SK-N-SH (cell line): Measurements from ENCODE around the gene SHMT1. TPM values are rescaled to one million over a fixed set of nuclear protein-coding genes. Genes with fewer than 3 reads are reported as not detected.
A peak's percentile ranks its signal among the peaks of the same experiment; 100 is the strongest.

ENCODE experiments used
- CTCF ChIA-PET: fragments of 300-600, 350-600 bp; formaldehyde crosslinking; extraction: SDS; loops from one replicate; lab custom pipeline; 2021; lab: Yijun Ruan, JAX
- POLR2A ChIA-PET: fragments of 350-600 bp; sonication (Branson Sonifier 250); formaldehyde crosslinking; extraction: SDS; loops from one replicate; lab custom pipeline; 2020; ENCODE audit warnings: antibody characterized with exemption, inconsistent platforms; lab: Yijun Ruan, JAX
- DNase-seq: peaks from one replicate; pipeline ENCODE4 v3.0.0; 2012
- H2AFZ ChIP-seq: fragments of 200-600 bp; sonication (generic); 2 replicates; pipeline ENCODE4 v1.8.1; 2016; ENCODE audit warnings: antibody characterized with exemption, mild to moderate bottlenecking, low read depth
- H3F3A ChIP-seq: fragments of 200-600 bp; sonication (generic); replicated peaks from 2 replicates; pipeline ENCODE3; 2016; ENCODE audit warnings: antibody characterized with exemption, mild to moderate bottlenecking; ENCODE audit not compliant: insufficient read depth
- H3K27ac ChIP-seq, 2 experiments: fragments of 200-500 bp in 1 of 2; fragments of 200-600 bp in 1 of 2; sonication (Bioruptor generic) in 1 of 2; sonication (generic), shearing (Covaris generic) in 1 of 2; 2 replicates each; pipeline versions ENCODE4 v1.5.1 to v1.6.1; 2014 to 2016; ENCODE audit warnings: low read depth in 2 of 2, inconsistent platforms in 1 of 2, low read length in 1 of 2, mild to moderate bottlenecking in 1 of 2, mixed read lengths in 1 of 2
- H3K27me3 ChIP-seq: fragments of 200-600 bp; sonication (generic), shearing (Covaris generic); 2 replicates; pipeline ENCODE4 v1.6.1; 2016; ENCODE audit warnings: mixed run types; ENCODE audit not compliant: insufficient read depth
- H3K36me3 ChIP-seq, 2 experiments: fragments of 200-500 bp in 1 of 2; fragments of 200-600 bp in 1 of 2; sonication (Bioruptor generic) in 1 of 2; sonication (generic) in 1 of 2; replicated peaks in 1 of 2; 2 replicates each; pipeline versions ENCODE3 to v1.5.1; 2014 to 2016; ENCODE audit warnings: low read length in 1 of 2, mild to moderate bottlenecking in 1 of 2; ENCODE audit not compliant: insufficient read depth in 2 of 2, control insufficient read depth in 1 of 2
- H3K4me1 ChIP-seq, 2 experiments: fragments of 200-500 bp in 1 of 2; fragments of 200-600 bp in 1 of 2; sonication (Bioruptor generic) in 1 of 2; sonication (generic), shearing (Covaris generic) in 1 of 2; 2 replicates each; pipeline versions ENCODE4 v1.5.1 to v1.6.1; 2014 to 2016; ENCODE audit warnings: low read depth in 1 of 2, low read length in 1 of 2, mixed run types in 1 of 2; ENCODE audit not compliant: insufficient read depth in 2 of 2, control insufficient read depth in 1 of 2
- H3K4me2 ChIP-seq: fragments of 200-600 bp; sonication (generic), shearing (Covaris generic); 2 replicates; pipeline ENCODE4 v1.6.1; 2017; ENCODE audit warnings: mixed run types
- H3K4me3 ChIP-seq, 2 experiments: fragments of 200-500 bp in 1 of 2; fragments of 200-600 bp in 1 of 2; sonication (Bioruptor generic) in 1 of 2; sonication (generic), shearing (Covaris generic) in 1 of 2; 2 replicates each; pipeline versions ENCODE4 v1.5.1 to v1.8.1; 2014 to 2016; ENCODE audit warnings: low read depth in 2 of 2, inconsistent platforms in 1 of 2, low read length in 1 of 2, mild to moderate bottlenecking in 1 of 2, mixed read lengths in 1 of 2, moderate library complexity in 1 of 2
- H3K79me2 ChIP-seq: fragments of 200-600 bp; sonication (generic); 2 replicates; pipeline ENCODE4 v1.8.1; 2017; ENCODE audit warnings: mild to moderate bottlenecking; ENCODE audit not compliant: insufficient read depth
- H3K9ac ChIP-seq: fragments of 200-600 bp; sonication (generic); 2 replicates; pipeline ENCODE4 v1.6.1; 2017; ENCODE audit warnings: mixed run types
- H3K9me2 ChIP-seq: fragments of 200-600 bp; sonication (generic); 2 replicates; pipeline ENCODE4 v1.6.1; 2017; ENCODE audit warnings: mixed run types
- H3K9me3 ChIP-seq: fragments of 200-600 bp; sonication (generic); 2 replicates; pipeline ENCODE4 v1.6.1; 2017; ENCODE audit warnings: mixed run types, mild to moderate bottlenecking, moderate library complexity
- H4K20me1 ChIP-seq: fragments of 200-600 bp; sonication (generic); 2 replicates; pipeline ENCODE4 v1.6.1; 2017; ENCODE audit warnings: mild to moderate bottlenecking, mixed run types; ENCODE audit not compliant: insufficient read depth
- FOXJ3 ChIP-seq: sonication (generic); formaldehyde crosslinking; IDR thresholded peaks from 2 replicates; pipeline ENCODE4 v1.5.1; 2020; ENCODE audit warnings: mild to moderate bottlenecking, missing genetic modification reagents
- GATA2 ChIP-seq: sonication (generic); formaldehyde crosslinking; IDR thresholded peaks from 2 replicates; pipeline ENCODE4 v1.5.0; 2020; ENCODE audit warnings: mild to moderate bottlenecking, missing genetic modification reagents
- RCOR1 ChIP-seq: fragments of 150-350 bp; IDR thresholded peaks from 2 replicates; pipeline ENCODE4 v1.6.1; 2017; ENCODE audit warnings: antibody characterized with exemption, low read length
- SIN3A ChIP-seq: IDR thresholded peaks from 2 replicates; pipeline ENCODE4 v1.6.1; 2012; ENCODE audit warnings: low read depth, mild to moderate bottlenecking, low read length, moderate library complexity, borderline replicate concordance
- WGBS: methylation state at CpG from one replicate; pipeline ENCODE4 v1.1.6; 2017; ENCODE audit warnings: low lambda C conversion rate; 5-methylcytosine and 5-hydroxymethylcytosine counted together
- polyA plus RNA-seq, 3 experiments: library from polyadenylated mRNA; depleted of rRNA; stranded (reverse); fragments of >200 nt; gene quantifications; 2 replicates each; pipeline ENCODE4 v1.2.3, GENCODE V29; 2012
- TF ChIP-seq, protein P1 (sequence below): fragments of 200-600 bp; sonication (generic); IDR thresholded peaks from 2 replicates; pipeline ENCODE4 v1.6.1; 2017; ENCODE audit warnings: antibody characterized with exemption, mild to moderate bottlenecking, moderate library complexity
- TF ChIP-seq, protein P2 (sequence below): IDR thresholded peaks from 2 replicates; pipeline ENCODE4 v1.6.1; 2012; ENCODE audit warnings: mild to moderate bottlenecking, low read depth, low read length, moderate library complexity
- TF ChIP-seq, protein P3 (sequence below): IDR thresholded peaks from 2 replicates; pipeline ENCODE4 v1.4.0; 2012; ENCODE audit warnings: low read depth, borderline replicate concordance
- TF ChIP-seq, protein P4 (sequence below): fragments of 150-350 bp; IDR thresholded peaks from 2 replicates; pipeline ENCODE4 v1.6.1; 2016; ENCODE audit warnings: mild to moderate bottlenecking, low read depth, low read length
- TF ChIP-seq, protein P5 (sequence below): IDR thresholded peaks from 2 replicates; pipeline ENCODE4; 2012

SHMT1 gene
- polyA plus RNA-seq, 1 of the 3 experiments (the other 2 are of a cell fraction) = 17.0 TPM

DNA sequence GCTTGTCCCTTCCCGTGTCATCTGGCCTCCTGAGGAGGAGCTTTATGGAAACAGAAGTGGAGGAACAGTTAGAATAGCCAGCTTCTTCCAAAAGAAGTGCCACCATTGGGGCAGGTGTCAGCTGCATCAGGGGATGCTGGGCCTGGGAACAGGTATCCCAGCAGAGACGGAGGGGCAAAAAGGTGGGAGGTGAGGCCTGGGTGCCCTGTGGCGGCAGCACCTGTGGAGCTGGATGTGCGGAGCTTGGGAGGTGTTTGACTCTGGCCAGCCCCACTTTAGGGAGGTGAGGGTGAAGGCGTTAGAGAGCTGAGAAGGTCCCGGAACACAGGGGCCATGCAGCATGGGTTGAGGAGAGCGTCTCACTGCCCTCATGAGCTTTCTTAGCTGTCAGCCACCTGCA is 43.0 kb downstream of the SHMT1 start:
- H3K9me2 ChIP-seq = no peaks in the 10 kb centered on the region
- no peak overlapping the region for H3K9ac ChIP-seq
- peaks cover 15 to 40% of the 10 kb centered on the region in 2 experiments; a peak in 1 of 4 replicates for H3K4me1 ChIP-seq
- peaks cover 22 to 63% of the 10 kb centered on the region in 2 experiments for H3K36me3 ChIP-seq
- POLR2A ChIA-PET = no interaction called here
- TF ChIP-seq, protein P1, sequence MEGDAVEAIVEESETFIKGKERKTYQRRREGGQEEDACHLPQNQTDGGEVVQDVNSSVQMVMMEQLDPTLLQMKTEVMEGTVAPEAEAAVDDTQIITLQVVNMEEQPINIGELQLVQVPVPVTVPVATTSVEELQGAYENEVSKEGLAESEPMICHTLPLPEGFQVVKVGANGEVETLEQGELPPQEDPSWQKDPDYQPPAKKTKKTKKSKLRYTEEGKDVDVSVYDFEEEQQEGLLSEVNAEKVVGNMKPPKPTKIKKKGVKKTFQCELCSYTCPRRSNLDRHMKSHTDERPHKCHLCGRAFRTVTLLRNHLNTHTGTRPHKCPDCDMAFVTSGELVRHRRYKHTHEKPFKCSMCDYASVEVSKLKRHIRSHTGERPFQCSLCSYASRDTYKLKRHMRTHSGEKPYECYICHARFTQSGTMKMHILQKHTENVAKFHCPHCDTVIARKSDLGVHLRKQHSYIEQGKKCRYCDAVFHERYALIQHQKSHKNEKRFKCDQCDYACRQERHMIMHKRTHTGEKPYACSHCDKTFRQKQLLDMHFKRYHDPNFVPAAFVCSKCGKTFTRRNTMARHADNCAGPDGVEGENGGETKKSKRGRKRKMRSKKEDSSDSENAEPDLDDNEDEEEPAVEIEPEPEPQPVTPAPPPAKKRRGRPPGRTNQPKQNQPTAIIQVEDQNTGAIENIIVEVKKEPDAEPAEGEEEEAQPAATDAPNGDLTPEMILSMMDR = no peak
- TF ChIP-seq RCOR1 (no peak), SIN3A (no peak), FOXJ3 (CRISPR knock-in tag) (no peak), GATA2 (CRISPR knock-in tag) (no peak)
- TF ChIP-seq, protein P2, sequence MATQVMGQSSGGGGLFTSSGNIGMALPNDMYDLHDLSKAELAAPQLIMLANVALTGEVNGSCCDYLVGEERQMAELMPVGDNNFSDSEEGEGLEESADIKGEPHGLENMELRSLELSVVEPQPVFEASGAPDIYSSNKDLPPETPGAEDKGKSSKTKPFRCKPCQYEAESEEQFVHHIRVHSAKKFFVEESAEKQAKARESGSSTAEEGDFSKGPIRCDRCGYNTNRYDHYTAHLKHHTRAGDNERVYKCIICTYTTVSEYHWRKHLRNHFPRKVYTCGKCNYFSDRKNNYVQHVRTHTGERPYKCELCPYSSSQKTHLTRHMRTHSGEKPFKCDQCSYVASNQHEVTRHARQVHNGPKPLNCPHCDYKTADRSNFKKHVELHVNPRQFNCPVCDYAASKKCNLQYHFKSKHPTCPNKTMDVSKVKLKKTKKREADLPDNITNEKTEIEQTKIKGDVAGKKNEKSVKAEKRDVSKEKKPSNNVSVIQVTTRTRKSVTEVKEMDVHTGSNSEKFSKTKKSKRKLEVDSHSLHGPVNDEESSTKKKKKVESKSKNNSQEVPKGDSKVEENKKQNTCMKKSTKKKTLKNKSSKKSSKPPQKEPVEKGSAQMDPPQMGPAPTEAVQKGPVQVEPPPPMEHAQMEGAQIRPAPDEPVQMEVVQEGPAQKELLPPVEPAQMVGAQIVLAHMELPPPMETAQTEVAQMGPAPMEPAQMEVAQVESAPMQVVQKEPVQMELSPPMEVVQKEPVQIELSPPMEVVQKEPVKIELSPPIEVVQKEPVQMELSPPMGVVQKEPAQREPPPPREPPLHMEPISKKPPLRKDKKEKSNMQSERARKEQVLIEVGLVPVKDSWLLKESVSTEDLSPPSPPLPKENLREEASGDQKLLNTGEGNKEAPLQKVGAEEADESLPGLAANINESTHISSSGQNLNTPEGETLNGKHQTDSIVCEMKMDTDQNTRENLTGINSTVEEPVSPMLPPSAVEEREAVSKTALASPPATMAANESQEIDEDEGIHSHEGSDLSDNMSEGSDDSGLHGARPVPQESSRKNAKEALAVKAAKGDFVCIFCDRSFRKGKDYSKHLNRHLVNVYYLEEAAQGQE = no peak
- TF ChIP-seq, protein P3, sequence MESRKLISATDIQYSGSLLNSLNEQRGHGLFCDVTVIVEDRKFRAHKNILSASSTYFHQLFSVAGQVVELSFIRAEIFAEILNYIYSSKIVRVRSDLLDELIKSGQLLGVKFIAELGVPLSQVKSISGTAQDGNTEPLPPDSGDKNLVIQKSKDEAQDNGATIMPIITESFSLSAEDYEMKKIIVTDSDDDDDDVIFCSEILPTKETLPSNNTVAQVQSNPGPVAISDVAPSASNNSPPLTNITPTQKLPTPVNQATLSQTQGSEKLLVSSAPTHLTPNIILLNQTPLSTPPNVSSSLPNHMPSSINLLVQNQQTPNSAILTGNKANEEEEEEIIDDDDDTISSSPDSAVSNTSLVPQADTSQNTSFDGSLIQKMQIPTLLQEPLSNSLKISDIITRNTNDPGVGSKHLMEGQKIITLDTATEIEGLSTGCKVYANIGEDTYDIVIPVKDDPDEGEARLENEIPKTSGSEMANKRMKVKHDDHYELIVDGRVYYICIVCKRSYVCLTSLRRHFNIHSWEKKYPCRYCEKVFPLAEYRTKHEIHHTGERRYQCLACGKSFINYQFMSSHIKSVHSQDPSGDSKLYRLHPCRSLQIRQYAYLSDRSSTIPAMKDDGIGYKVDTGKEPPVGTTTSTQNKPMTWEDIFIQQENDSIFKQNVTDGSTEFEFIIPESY = no peak
- TF ChIP-seq, protein P4, sequence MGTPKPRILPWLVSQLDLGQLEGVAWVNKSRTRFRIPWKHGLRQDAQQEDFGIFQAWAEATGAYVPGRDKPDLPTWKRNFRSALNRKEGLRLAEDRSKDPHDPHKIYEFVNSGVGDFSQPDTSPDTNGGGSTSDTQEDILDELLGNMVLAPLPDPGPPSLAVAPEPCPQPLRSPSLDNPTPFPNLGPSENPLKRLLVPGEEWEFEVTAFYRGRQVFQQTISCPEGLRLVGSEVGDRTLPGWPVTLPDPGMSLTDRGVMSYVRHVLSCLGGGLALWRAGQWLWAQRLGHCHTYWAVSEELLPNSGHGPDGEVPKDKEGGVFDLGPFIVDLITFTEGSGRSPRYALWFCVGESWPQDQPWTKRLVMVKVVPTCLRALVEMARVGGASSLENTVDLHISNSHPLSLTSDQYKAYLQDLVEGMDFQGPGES = no peak
- TF ChIP-seq, protein P5, sequence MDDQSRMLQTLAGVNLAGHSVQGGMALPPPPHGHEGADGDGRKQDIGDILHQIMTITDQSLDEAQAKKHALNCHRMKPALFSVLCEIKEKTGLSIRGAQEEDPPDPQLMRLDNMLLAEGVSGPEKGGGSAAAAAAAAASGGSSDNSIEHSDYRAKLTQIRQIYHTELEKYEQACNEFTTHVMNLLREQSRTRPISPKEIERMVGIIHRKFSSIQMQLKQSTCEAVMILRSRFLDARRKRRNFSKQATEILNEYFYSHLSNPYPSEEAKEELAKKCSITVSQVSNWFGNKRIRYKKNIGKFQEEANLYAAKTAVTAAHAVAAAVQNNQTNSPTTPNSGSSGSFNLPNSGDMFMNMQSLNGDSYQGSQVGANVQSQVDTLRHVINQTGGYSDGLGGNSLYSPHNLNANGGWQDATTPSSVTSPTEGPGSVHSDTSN = no peak
- TF ChIP-seq, all 33 proteins: peak for 0
- H3K27ac ChIP-seq = no peak overlapping the region
- no peak overlapping the region for H3K4me3 ChIP-seq
- CTCF ChIA-PET = interaction anchor here (0.6 to 1.6 kb wide), 5 partner anchors 10 to 84 kb away, joined by 3 to 6 read pairs (median 3); no protein-coding TSS in a partner anchor
- no peaks in the 10 kb centered on the region for H3K9me3 ChIP-seq
- H3F3A ChIP-seq = no peaks in the 10 kb centered on the region
- WGBS = 90% methylated on average over 6 of the region's 7 CpGs
- H3K79me2 ChIP-seq = peaks cover 83% of the 10 kb centered on the region
- peak overlapping the region; percentile 7; the same call in 1 of the 2 replicates for H3K4me2 ChIP-seq
- no peak overlapping the region for H2AFZ ChIP-seq
- peaks cover 42% of the 10 kb centered on the region for H4K20me1 ChIP-seq
- DNase-seq = no peak
- no peaks in the 10 kb centered on the region for H3K27me3 ChIP-seq
